CD14-positive monocyte (primary cell): ENCODE data around the gene DENND1B. TPM values are rescaled to one million over a fixed set of nuclear protein-coding genes. Genes with fewer than 3 reads are reported as not detected.
A peak's percentile ranks its signal among the peaks of the same experiment; 100 is the strongest.

Experiments
- DNase-seq, 3 donors: peaks; one replicate each; pipeline ENCODE4 v3.0.0-alpha.2; 2011 to 2022
- H2AFZ ChIP-seq: 2 replicates; pipeline ENCODE4 v1.6.0; 2012; ENCODE audit warnings: mild to moderate bottlenecking, low read depth, low read length, inconsistent platforms; ENCODE audit not compliant: insufficient read depth, poor library complexity, severe bottlenecking
- H3K27ac ChIP-seq, 2 donors: 1 replicate in 1 of 2; 2 replicates in 1 of 2; pipeline ENCODE4 v1.5.1; 2012 to 2013; ENCODE audit warnings: low read length in 2 of 2, control low read depth in 1 of 2, inconsistent platforms in 1 of 2, low read depth in 1 of 2, mild to moderate bottlenecking in 1 of 2
- H3K27me3 ChIP-seq, 2 donors: one replicate each; pipeline versions ENCODE4 v1.6.0 to v1.6.1; 2011 to 2013; ENCODE audit warnings: low read length in 2 of 2; ENCODE audit not compliant: control insufficient read depth in 2 of 2, insufficient read depth in 2 of 2
- H3K36me3 ChIP-seq, 2 donors: replicated peaks in 1 of 2; 1 replicate in 1 of 2; 2 replicates in 1 of 2; pipeline versions ENCODE4 v1.5.1 to v1.6.1; 2012 to 2013; ENCODE audit warnings: low read length in 2 of 2, control low read depth in 1 of 2, inconsistent platforms in 1 of 2, mild to moderate bottlenecking in 1 of 2; ENCODE audit not compliant: insufficient read depth in 2 of 2, control insufficient read depth in 1 of 2
- H3K4me1 ChIP-seq, 2 donors: 1 replicate in 1 of 2; 2 replicates in 1 of 2; pipeline versions ENCODE4 v1.5.1 to v1.6.1; 2012 to 2013; ENCODE audit warnings: low read length in 2 of 2, control low read depth in 1 of 2, inconsistent platforms in 1 of 2, mild to moderate bottlenecking in 1 of 2, moderate library complexity in 1 of 2; ENCODE audit not compliant: insufficient read depth in 2 of 2, control insufficient read depth in 1 of 2
- H3K4me2 ChIP-seq: replicated peaks from 2 replicates; pipeline ENCODE3; 2012; ENCODE audit warnings: low read length, moderate library complexity, mild to moderate bottlenecking; ENCODE audit not compliant: poor library complexity, severe bottlenecking; ENCODE audit errors: extremely low read depth
- H3K4me3 ChIP-seq, 3 experiments: fragments of 200-600 bp in 1 of 3; sonication (generic) in 1 of 3; replicated peaks in 1 of 3; 1 replicate in 2 of 3; 2 replicates in 1 of 3; pipeline ENCODE4 v1.5.1; 2011 to 2013; ENCODE audit warnings: low read length in 3 of 3, mild to moderate bottlenecking in 3 of 3, control low read depth in 2 of 3, low read depth in 2 of 3, inconsistent platforms in 1 of 3, moderate library complexity in 1 of 3
- H3K79me2 ChIP-seq: 2 replicates; pipeline ENCODE4 v1.6.0; 2012; ENCODE audit warnings: mild to moderate bottlenecking, control low read depth, inconsistent platforms, low read length, moderate library complexity; ENCODE audit not compliant: insufficient read depth
- H3K9ac ChIP-seq: 2 replicates; pipeline ENCODE4 v1.6.0; 2017; ENCODE audit warnings: low read length, mild to moderate bottlenecking; ENCODE audit not compliant: insufficient read depth, poor library complexity, severe bottlenecking
- H3K9me3 ChIP-seq, 2 donors: replicated peaks in 1 of 2; 1 replicate in 1 of 2; 2 replicates in 1 of 2; pipeline versions ENCODE4 v1.5.1 to v1.6.1; 2012 to 2013; ENCODE audit warnings: low read length in 2 of 2, control low read depth in 1 of 2; ENCODE audit not compliant: control insufficient read depth in 1 of 2, insufficient read depth in 1 of 2
- H4K20me1 ChIP-seq: 2 replicates; pipeline ENCODE4 v1.6.0; 2012; ENCODE audit warnings: mild to moderate bottlenecking, low read length, control low read depth, moderate library complexity; ENCODE audit not compliant: insufficient read depth
- H3K27ac Mint-ChIP-seq, 7 donors: one replicate each; pipeline ENCODE4 v1.8.0; 2020; ENCODE audit warnings: mild to moderate bottlenecking in 7 of 7, mixed read lengths in 7 of 7, moderate library complexity in 6 of 7, inconsistent platforms in 2 of 7
- H3K27me3 Mint-ChIP-seq, 3 donors: one replicate each; pipeline ENCODE4 v1.8.0; 2021 to 2022; ENCODE audit warnings: low read depth in 3 of 3, mild to moderate bottlenecking in 3 of 3, mixed read lengths in 3 of 3, moderate library complexity in 3 of 3, inconsistent platforms in 1 of 3
- H3K36me3 Mint-ChIP-seq, 2 donors: one replicate each; pipeline ENCODE4 v1.8.0; 2020; ENCODE audit warnings: mixed read lengths in 2 of 2, inconsistent platforms in 1 of 2, mild to moderate bottlenecking in 1 of 2
- H3K4me1 Mint-ChIP-seq: one replicate; pipeline ENCODE4 v1.8.0; 2020; ENCODE audit warnings: mild to moderate bottlenecking, mixed read lengths
- H3K4me3 Mint-ChIP-seq, 2 donors: one replicate each; pipeline ENCODE4 v1.8.0; 2020; ENCODE audit warnings: mild to moderate bottlenecking in 2 of 2, mixed read lengths in 2 of 2, moderate library complexity in 1 of 2
- H3K9me3 Mint-ChIP-seq, 7 donors: one replicate each; pipeline ENCODE4 v1.8.0; 2020 to 2022; ENCODE audit warnings: mixed read lengths in 7 of 7, mild to moderate bottlenecking in 6 of 7, moderate library complexity in 6 of 7, inconsistent platforms in 2 of 7
- CTCF ChIP-seq: fragments of 200-600 bp; IDR thresholded peaks from one replicate; pipeline ENCODE4 v1.8.0; 2022; ENCODE audit warnings: antibody characterized with exemption, mild to moderate bottlenecking
- WGBS: methylation state at CpG from one replicate; pipeline ENCODE4 v1.1.5; 2013; ENCODE audit warnings: missing lambda C conversion rate; ENCODE audit not compliant: insufficient coverage; 5-methylcytosine and 5-hydroxymethylcytosine counted together
- intact Hi-C, 2 donors: fragments of 100-400 bp; cut with micrococcal nuclease; formaldehyde crosslinking; loops; one replicate each; pipeline versions ENCODE4 v1.15.0 to v1.15.1; 2023
- polyA plus RNA-seq, 3 donors: library from polyadenylated mRNA; depleted of rRNA in 1 of 3; unstranded in 2 of 3; stranded (reverse) in 1 of 3; fragments of 300-500 nt in 2 of 3; fragments of >200 nt in 1 of 3; fragmentation: Illumina TruSeq in 2 of 3; gene quantifications; 1 replicate in 2 of 3; 2 replicates in 1 of 3; pipeline ENCODE4 v1.2.3, GENCODE V29; 2012 to 2021

Gene DENND1B
- polyA plus RNA-seq, 3 donors: 3.0 to 8.2 (median 5.7) TPM

GRCh38 chr1:197692965-197693364 lies 82.3 kb downstream of the DENND1B start:
- Mint-ChIP-seq H3K27me3 (no peaks in the 10 kb centered on the region), H3K36me3 (peaks cover 12 to 13% of the 10 kb centered on the region in 2 donors), H3K4me1 (peaks cover 3% of the 10 kb centered on the region), H3K9me3 (peaks cover 6 to 11% (median 8%) of the 10 kb centered on the region in 7 donors), H3K4me3 (no peak overlapping the region), H3K27ac (peak overlapping the region in 1 of 7 donors; percentile 42)
- H3K36me3 ChIP-seq: peaks cover 0 to 17% of the 10 kb centered on the region in 2 donors
- no peaks in the 10 kb centered on the region for H4K20me1 ChIP-seq
- H3K4me2 ChIP-seq: no peak overlapping the region
- no peaks in the 10 kb centered on the region for H3K4me1 ChIP-seq
- H3K27ac ChIP-seq: no peak overlapping the region
- no peak overlapping the region for H3K4me3 ChIP-seq
- peaks cover 18% of the 10 kb centered on the region for H3K79me2 ChIP-seq
- H3K9me3 ChIP-seq: peaks cover 0 to 7% of the 10 kb centered on the region in 2 donors
- H2AFZ ChIP-seq: no peak overlapping the region
- peak; percentile 10 for TF ChIP-seq CTCF
- no peaks in the 10 kb centered on the region for H3K27me3 ChIP-seq
- intact Hi-C loops: no loop called here
- no peak overlapping the region for H3K9ac ChIP-seq
- DNase-seq: no peak

GRCh38 chr1:197691816-197692215 lies 83.5 kb downstream of the DENND1B start:
- no peak overlapping the region for H3K9ac ChIP-seq
- H3K4me1 ChIP-seq: no peaks in the 10 kb centered on the region
- Mint-ChIP-seq H3K4me3 (no peak overlapping the region), H3K36me3 (peaks cover 12 to 13% of the 10 kb centered on the region in 2 donors), H3K27me3 (no peaks in the 10 kb centered on the region), H3K4me1 (peaks cover 2% of the 10 kb centered on the region), H3K27ac (no peak overlapping the region), H3K9me3 (peaks cover 6 to 11% (median 8%) of the 10 kb centered on the region in 7 donors)
- no peak overlapping the region for H3K27ac ChIP-seq
- peaks cover 0 to 17% of the 10 kb centered on the region in 2 donors for H3K36me3 ChIP-seq
- peaks cover 18% of the 10 kb centered on the region for H3K79me2 ChIP-seq
- no peak overlapping the region for H3K4me2 ChIP-seq
- no peak overlapping the region for H2AFZ ChIP-seq
- no peak overlapping the region for H3K4me3 ChIP-seq
- WGBS: no CpG with 5 or more reads among the region's 1 CpG
- H3K27me3 ChIP-seq: no peaks in the 10 kb centered on the region
- intact Hi-C loops: no loop called here
- DNase-seq: no peak
- no peaks in the 10 kb centered on the region for H4K20me1 ChIP-seq
- peaks cover 0 to 7% of the 10 kb centered on the region in 2 donors for H3K9me3 ChIP-seq
- no peak for TF ChIP-seq CTCF
